ENCODE data around the gene PHC2. TPM values are rescaled to one million over a fixed set of nuclear protein-coding genes. Genes with fewer than 3 reads are reported as not detected.

PHC2 gene
- total RNA-seq, 1 donor from 2014 or later, result 35.5 TPM

DNA sequence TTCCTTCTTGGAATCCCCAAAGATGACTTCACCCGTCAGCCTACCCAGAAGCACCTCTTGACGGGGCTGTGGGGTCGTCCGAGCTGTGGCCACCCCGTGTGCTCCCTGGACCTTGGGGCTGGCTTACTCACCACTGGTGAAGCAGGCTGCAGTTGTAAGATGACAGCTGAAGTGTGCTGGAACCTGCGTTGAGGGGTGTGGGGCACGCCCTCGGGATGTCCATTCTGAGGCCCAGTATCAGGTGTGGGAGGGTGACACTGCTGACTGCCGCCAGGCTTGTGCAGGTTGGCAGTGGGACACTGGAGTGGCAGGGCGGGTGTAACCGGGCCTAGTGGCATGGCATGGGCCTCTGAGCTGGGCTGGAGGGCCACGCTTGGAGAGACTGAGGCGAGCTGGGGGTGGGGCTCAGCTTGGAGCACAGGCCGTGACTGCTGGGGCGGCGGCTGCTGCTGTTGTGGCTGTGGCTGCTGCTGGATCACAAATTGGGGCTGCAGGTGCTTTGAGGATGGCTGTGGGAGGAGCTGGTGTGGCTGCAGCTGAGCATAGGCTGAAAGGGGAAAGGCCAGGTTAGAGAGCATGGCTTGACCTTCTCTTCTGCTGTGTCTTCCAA, 76.1 kb downstream of the PHC2 start:
- FAIRE-seq (no peak), DNase-seq (ENCODE audit: low spot score in 2 of 2) (no peak)

DNA sequence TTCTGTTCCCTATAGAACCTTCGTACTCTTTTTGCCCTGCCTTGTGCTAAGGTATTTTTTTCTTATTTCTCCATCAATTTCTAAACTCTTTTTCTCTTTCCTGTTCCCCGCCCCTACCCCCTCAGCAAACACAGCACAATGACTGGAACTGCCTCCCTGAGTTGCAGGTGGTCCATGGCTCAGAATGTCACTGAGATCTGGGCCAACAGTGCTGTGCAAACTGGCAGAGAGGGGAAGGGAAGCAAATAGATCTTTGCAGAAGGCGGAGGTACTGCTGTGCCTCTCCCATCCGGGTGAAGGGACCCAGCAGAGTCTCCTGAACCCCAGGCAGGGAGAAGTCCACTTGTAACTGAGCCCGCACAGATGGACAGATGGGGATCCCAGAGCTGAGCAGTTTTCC, 77.4 kb downstream of the PHC2 start:
- no peak for FAIRE-seq

DNA sequence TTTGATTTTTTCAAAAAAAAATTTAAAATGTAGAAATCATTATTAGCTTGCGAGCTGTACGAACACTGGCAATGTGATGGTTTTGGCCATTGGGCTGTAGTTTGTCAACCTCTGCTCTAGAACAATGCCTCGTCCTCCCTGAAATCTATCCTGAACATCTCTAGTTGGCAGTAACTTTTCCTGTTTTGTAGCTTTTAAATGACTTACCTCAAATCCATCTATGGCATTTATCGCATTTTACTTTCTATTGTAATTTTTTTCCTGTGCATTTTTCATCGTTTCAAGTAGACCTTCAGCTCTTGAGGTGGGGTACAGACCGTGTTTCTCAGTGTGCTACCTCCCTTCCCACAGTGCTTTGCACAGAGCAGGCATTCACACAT, 79.6 kb downstream of the PHC2 start:
- no peak for FAIRE-seq

More for the DNA sequence above, 77.4 kb downstream of the PHC2 start:
- DNase-seq (ENCODE audit: low spot score in 2 of 2), result no peak

DNA sequence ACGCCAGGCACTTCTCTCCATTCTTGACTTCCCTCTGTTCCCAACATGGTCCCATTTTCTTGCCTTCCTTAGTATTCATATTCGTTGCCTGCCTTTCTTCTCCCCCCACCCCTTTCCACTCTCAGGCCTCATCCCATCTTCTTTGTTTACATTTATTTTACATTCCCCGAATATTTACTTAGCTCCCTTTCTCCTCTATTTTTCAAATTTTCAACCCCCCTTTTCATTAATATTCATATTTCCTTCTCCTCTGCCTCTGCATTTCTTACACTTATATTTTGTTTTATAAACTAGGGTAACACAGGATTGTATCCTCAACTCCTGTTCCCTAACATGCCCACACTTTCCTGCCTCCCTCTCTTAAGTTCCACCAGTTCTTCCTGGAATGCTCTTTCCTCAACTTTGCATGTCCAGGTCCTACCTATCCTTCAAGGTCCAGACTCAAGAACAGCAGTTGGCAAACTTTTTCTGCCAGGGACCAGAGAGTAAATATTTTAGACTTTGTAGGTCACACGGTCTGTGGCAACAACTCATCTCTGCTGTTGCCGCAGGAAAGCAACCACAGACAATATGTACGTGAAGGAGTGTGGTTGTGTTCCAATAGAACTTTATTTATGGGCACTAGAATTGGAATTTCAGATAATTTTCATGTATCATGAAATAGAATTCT, 80.1 kb downstream of the PHC2 start:
- FAIRE-seq (no peak), DNase-seq (ENCODE audit: low spot score in 2 of 2) (no peak)

More for the DNA sequence above, 79.6 kb downstream of the PHC2 start:
- no peak for DNase-seq (ENCODE audit: low spot score in 2 of 2)

DNA sequence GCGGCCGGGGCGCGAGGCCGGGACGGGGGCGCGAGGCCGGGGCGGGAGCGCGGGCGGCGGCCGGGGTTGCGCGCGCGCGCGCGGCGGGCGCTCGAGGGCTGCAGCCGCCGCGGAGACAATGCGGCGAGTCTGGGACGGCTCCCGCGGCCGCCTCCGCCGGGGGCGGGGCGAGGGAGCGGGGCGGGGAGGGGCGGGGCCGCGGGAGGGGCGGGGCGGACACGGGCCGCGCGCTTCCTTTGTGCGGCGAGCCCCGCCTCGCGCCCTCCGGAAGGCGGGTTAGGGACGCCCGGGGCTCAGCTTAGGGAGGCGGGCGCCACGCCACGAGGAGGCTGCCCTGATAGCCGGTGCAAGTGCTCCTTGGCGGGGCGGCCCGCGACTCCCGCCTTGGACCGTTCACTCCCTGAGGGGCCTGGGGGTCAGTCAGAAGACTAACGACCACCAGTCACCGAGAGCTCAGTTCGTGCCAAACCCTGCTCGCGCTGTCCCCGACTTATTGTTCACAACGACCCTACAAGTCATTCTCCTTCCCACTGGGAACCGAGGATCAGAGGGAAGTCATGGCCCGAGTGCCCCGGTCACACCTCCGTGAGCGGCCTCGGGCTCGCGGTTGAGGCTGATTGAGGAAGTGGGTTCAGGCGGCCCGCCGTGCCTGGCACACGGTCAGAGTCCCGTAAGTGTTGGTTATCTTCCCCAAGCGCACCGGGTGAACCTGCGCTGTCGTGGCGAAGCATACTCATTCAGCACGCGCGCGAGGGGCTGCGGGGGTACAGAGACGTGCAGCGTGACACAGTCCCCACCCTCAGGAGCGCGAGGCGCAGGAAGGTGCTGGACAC, 80.9 kb downstream of the PHC2 start:
- FAIRE-seq, result no peak
- peak; percentile 94 to 96 for DNase-seq (ENCODE audit: low spot score in 2 of 2)

DNA sequence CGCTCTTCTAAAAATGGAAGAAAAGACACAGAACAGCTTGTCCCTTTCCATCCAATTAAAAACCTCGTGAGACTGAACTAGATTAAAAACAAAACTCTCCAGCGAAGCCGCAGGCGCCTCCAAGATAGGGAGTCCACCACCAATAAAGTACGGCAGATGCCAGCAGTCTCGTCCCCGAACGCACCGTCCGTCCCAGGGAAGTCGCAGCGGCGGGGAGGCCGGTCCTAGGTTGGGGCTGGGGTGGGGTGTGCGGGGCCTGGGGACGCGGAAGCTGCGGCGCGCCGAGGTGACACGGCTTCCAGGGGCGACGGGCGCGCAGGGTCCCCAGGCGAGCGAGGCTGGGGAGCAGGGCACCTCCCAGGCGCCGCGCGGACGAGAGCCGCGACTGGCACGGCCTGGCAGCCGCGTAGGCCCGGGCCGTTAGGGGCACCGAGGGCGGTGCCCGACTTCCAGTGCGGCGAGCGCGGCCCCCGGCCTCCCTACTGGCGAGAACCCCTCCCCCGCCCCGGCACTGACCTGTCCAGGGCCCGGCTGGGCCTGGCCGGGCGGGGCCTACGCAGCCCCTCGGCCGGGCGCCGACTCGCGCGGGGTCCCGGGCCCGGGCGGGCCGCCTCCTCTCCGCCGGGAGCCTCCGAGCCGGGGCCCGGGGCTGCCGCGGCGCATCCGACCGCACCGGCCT, 81.7 kb downstream of the PHC2 start:
- no peak for FAIRE-seq
- DNase-seq (ENCODE audit: low spot score in 2 of 2), result peak; percentile 51 to 71

DNA sequence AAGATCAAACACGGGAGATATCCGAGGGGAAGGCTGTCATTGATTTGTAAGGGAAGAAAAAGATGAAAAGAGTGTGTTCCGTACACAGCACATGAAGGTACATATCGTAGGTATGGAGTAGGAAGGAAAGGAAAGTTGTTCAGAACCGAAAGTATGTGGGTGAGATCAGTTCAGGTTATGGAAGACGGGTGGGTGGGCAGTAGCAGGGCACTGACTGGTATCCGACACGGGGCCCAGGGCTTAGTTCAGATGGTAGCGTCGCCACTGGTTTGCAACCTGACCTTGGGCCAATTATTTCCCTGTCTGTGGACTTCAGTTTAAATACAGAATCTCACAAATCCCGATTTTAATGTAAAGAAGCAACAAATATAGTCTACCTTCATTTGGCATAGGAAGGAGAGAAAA, 82.2 kb downstream of the PHC2 start:
- FAIRE-seq (no peak), DNase-seq (ENCODE audit: low spot score in 2 of 2) (peak in 1 of 2 donors; percentile 48)

DNA sequence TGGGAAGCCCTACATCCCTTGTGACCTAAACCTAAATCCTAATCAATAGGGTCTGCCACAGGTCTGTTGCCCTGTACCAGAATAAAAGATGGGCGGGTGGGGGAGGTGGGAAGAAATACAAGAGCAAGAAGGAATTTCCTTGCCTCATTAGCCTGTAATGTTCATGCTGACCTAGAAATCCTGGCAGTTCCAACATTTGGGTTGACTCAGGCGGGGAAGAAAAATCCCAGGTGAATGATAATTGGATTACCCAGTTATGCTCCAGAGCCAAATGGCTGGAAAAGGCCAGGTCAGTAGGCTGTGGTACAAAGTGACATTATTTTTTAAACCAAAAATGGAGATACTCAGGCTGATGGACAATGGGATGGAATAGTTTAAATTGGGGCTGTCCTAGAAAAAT, 82.7 kb downstream of the PHC2 start:
- FAIRE-seq, result no peak
- no peak for DNase-seq (ENCODE audit: low spot score in 2 of 2)

DNA sequence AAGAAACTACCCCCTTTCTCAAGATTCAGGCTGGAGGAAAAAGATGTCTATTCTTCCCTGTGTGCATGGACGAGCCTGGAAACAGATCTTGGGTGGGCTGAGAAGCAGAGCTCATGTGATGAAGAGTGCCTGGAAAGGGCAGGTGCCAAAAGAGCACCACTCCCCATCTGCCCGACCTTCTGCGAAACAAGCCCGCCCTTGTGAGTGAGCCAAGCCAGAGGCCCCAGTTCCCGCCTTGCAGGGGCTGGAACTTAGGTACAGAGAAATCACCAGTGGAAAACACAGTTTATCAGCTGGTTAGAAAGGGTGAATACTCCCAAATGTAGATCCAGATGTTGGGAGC, 83.3 kb downstream of the PHC2 start:
- DNase-seq (ENCODE audit: low spot score in 2 of 2) (no peak), FAIRE-seq (no peak)

DNA sequence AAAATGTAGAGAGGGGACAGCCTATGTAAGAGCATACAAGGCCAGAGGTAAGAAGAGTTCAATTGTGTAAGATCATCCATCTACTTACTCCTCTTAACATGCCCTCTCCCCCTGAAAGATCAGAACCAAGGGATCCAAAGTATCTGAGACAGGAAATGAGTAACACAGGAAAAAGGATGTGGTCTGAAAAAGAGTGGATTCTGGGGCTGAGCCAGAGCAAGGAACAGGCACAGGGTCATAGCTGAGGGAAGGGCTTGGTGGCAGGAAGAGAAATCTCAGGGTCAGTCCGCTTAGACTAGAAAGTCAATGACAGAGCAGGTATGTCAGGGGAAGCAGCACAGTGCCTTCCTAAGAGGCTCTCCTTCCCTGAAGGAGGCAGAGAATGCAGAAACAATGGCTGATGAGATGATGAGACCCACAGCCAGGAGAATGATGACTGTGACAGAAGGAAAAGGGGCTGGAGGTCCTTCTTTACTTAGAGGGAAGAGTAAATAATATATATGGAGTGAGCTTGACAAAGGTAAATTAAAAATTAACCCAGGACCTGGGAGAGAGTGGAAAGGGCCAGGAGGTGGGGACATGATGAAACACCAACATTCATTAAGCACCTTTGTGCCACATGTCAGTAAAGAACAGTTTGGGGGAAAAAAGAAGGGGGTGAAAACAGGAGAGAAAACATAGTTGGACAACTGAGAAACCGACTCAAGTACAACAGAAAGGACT, 83.8 kb downstream of the PHC2 start:
- no peak for DNase-seq (ENCODE audit: low spot score in 2 of 2)
- FAIRE-seq, result no peak

DNA sequence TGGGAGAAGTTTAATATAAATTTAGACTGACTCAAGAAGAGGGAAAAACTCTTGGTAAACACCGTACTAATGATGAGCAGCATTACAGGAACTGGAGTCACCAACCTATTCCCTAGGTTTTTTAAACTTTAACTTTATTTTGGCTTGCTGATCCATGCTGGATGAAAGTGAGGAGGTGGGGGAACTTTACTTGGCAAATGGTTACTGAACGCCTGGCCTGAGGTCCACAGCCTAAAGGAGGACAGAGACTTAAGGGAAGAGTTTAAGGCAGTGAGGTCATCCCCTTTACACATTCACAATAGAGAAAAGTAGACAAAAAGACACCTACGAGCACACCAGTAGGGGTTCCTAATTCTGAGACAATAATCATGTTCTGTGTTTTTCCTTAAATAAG, 84.4 kb downstream of the PHC2 start:
- no peak for FAIRE-seq
- DNase-seq (ENCODE audit: low spot score in 2 of 2), result no peak

DNA sequence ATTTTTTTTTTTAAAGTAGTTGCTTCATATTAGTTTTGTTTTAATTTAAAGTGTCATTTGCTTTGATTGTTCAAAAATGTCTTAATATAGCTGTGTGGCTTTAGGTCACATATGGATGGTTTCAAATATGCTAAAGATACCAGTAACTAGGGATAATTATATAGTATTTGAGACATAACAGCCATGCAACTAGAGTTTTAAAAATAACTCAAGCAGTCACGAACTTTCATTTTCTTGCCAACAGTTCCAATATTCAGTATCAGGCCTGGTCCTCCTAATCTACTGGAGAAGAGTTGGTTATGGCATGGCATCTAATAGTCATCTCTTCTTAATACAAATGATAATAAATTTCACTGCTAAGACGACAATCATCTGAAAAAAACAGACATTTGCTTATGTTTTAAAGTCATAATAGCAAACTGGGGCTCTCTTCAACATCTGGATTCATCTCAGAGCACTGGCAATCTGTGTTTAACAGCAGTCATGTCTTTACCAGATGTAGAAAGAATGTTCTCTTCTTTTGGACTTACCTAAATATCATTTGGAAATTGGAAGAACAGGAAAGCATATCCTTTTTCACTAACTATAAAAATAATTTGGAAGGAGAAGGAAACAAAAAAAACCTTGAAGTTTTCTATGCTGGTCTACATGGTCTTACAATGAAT, 85.9 kb downstream of the PHC2 start:
- DNase-seq (ENCODE audit: low spot score in 2 of 2), result no peak
- no peak for FAIRE-seq

DNA sequence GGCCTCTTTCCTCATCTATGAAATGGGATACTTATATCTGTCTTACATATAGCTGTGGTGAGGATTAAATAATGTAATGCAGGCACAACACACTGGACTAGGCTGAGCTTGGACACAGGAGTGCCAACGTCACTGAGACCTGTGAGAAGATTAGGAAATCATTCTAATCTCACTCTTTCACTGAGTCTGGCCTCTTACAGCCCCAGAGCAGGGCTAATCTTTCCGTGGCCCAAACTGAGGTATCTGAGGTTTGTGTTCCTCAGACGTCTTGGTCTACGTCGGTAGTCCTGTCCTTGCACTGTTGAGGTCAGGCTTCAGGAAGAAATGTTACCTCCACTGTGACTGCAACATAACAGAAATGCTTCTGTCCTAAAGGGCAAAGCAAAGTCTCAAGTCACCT, 87.4 kb downstream of the PHC2 start:
- DNase-seq (ENCODE audit: low spot score in 2 of 2) (no peak), FAIRE-seq (no peak)

DNA sequence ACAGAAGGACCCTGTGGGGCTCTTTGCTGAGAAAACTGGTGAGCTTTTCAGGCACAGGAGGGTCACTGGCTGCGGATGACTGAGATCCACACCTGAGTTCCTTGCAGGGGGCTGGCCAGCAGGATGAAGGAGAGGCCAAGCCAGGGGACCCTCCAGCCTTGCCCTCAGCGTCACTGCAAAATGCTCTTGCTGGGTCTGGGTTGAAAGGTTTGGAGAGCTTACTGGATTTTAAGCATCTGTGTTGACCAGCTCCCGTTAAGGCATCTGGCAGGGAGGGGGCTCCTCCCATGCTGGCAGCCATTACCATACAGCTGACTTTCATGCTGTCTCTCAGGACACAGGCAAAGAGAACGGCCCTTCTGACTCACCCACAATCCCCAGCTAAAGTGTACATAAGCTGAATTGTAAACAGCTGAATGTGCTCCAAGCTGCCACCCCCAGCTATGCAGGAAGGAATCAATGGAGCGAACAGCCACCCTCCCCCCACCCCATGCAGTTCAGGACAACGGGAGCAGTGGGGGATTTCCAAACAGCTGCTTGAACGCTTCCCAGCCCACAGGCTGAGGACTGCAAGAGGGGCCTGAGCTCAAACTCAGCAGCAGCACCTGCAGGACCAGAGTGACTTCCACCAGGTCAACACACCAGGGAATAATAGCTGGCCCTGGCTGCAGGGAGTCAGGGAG, 88.7 kb downstream of the PHC2 start:
- DNase-seq (ENCODE audit: low spot score in 2 of 2), result peak in 1 of 2 donors; percentile 34
- FAIRE-seq, result no peak

DNA sequence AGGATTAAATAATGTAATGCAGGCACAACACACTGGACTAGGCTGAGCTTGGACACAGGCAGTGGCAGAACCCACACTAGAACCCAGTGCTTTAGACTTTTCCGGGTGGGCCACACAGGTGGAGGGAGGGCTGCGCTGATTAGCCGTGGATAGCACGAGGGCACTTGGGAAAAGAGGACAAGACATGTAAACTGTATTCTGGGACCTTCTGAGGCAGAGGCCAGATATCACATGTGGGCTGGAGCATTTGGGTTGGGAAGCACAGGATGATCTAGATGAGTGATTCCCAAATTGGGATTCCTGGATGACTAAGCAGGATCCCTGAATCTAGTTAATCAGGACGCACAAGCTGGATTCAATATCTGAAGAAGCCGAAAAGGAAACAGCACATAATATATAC, 89.7 kb downstream of the PHC2 start:
- FAIRE-seq (no peak), DNase-seq (ENCODE audit: low spot score in 2 of 2) (no peak)

DNA sequence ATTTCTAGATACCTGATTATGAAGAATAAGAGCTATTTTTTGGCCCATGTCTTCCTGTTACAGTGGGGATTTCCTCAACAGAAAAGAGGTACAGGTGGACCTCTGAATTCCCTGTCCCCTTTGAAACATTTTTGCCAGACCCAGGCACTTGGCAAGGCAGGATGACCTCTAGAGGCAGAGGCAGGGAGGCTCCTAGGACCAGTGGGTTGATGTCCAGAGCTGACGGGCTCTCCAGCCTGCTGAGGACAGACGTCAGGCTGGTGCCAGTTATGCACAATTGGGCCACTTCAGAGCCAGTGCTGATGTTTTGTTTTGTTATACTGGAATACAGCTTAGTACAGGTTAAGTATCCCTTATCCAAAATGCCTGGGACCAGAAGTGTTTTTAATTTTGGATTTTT, 91.5 kb downstream of the PHC2 start:
- DNase-seq (ENCODE audit: low spot score in 2 of 2) (no peak), FAIRE-seq (no peak)

DNA sequence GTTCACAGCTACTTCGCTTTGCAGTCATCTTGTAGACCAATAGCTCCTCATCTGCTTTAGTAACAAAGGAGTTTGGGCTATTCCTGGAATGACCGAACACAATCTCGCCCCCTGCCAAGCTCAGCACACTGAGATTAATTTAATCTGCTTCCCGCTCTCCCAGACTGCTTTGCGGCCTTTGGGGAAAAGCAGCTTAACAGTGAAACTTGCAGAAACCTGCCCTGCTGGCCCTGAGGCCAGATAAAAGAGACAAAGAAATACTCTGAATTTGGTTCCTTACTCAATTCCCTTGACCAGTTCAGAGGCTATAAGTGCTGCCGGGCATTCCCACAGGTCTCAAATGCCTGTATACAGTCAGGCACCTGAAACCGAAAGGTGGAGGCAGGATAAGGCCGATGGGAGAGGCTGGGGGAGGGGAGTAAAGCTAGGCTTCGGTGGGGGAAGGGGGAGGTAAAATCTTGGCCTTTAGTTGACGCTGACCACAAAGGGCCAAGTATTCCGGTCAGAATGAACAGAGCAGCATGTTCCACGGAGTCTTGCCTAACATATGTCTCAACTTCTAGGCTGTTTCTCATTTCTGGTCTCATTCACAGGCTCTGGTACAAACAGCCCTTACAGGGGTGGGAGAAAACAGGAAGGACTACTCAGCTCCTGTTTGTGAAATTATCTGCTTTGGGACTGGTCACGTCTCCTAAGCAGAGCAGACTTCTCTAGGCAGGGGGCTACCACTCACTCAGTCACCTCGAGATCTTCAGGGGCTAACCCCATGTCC, 92.3 kb downstream of the PHC2 start:
- DNase-seq (ENCODE audit: low spot score in 2 of 2) (no peak), FAIRE-seq (no peak)

DNA sequence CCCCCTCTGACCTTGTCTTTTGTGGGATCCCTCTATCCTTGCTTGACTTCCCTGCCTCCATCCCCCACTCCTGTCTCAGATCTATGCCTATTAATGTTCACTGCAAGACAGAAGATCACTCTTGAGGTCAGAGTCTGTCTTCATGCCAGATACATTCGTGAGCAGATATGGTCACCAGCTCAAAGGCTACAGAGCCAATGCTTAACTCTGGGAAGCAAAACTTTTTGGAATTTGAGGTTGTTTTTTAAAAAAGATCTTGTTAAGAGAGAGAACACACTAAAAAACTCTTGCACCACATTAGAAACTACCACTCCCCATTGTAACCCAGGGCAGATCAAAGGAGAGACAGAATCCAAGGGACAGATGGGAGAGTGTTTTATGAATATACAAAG, 92.9 kb downstream of the PHC2 start:
- no peak for DNase-seq (ENCODE audit: low spot score in 2 of 2)

DNA sequence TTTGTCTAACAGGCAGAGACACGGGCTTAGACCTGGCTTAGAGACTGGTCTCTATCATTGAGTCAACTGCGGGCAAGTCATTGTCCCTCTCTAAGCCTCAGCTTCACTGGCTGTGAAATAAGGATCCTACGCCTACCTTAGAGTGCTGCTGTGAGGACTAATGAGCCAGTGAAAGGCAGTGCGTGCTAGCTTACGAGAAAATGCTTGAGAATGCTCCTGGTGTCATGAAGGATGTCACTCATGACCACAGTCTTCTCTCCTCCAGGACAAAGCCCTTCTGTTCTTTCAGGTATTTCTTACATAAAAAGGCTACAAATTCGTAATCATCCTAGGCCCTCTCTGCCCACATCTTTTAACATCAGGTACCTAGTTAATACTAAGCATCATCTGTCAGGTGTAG, 93.5 kb downstream of the PHC2 start:
- FAIRE-seq (no peak), DNase-seq (ENCODE audit: low spot score in 2 of 2) (no peak)

More for the DNA sequence above, 92.9 kb downstream of the PHC2 start:
- no peak for FAIRE-seq

Data from frontal cortex (tissue), 4 donors.